AG08396 (cell line): ENCODE results near the gene ZXDC.

Experiments
- DNase-seq: peaks from one replicate; pipeline ENCODE4 v3.0.0; 2012; ENCODE audit warnings: low spot score, mixed read lengths

ZXDC gene

DNA sequence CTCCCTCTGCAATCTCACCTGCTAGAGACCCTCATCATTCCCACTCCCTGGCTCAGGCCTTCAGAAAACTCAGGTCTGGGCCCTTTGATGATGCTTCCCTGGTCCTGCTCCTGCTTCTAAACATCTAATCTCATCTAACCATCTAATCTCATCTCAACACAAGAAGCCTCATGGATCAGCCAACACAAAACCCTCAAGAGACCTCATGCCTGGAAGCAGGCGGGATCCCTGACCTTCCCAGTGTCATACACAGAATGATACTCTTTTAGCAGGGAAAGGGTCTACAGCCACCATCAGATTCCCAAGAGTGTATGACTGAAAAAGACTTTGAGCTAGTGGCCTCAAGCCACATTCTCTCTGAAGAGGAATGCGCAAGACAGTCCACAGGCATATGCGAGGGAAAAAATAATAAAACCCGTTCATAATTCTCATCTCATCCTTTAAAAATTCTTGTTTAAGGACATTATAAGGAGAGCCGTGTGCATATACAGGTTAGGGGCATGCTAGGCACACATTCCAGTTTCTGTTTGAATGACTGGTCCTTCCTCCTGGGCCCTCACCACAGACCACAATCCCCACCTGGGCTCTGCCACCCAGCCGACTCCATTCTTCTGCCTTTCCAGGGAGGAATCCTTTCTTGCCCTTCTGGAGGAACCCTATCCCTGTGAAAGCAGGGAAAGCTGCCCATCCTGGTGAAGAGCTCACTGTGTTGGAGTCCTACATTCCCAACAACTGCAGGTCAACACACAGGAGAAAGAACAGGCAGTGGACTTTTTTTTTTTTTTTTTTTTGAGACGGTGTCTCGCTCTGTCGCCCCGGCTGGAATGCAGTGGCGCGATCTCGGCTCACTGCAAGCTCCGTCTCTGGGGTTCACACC is 2.2 kb downstream of the ZXDC start:
- no peak for DNase-seq

- DNase-seq: peak; percentile 76
Measured at GRCh38 chr3:126472277-126473006, 3.2 kb downstream of the ZXDC start.

DNA sequence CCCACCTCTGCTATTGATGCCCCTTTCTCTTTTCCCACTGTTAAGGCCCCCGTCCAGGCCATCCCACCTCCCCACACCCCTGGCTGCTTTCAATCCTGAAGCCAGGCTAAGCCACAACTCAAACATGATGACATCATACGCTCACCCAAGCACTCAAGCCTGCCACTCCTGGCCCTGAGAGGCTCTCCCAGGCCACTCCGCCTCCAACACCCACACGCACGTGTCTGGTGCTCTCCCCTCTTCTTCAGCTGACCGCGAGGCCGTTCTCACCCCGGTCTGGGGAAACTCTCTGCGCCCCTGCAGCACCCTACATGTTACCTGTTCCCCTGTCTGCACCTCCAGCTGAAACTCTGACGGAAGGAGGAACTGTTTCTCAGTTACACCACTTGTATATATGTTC is 6.2 kb downstream of the ZXDC start:
- DNase-seq: no peak

- DNase-seq: peak; percentile 43
Measured at GRCh38 chr3:126468028-126468891, 7.4 kb downstream of the ZXDC start.

- DNase-seq: no peak
Measured at GRCh38 chr3:126467611-126467955, 8.1 kb downstream of the ZXDC start.

GRCh38 chr3:126466886-126467610 is 8.6 kb downstream of the ZXDC start:
- no peak for DNase-seq

DNA sequence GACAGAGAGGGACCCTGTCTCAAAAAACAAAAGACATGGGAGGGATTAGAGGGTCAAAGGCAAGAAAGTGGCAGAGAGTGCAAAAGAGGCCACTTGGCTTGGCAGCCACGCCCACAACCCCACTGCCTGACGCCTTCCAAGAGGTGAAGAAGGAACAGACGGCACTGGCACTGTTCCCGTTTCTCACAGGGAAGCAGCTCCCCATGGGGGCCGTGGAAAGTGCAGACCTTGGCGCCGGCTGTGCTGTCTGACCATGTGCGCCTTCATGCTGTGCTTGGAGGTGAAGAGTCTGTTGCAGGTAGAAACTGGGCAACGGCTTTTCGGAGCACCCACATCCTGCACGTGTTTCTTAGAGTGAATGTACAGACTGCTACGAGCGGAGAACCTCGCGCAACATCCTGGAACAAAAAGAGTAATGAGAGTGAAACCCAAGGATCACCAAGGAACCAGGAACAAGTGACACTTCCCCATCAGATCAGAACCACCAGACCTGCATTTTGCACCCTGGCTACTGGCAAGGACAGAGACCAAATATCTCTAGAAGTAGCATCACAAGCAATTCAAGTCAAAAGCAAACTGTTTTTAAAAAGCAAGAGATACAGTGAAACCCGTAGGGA is 9.7 kb downstream of the ZXDC start:
- DNase-seq: no peak

- no peak for DNase-seq
Measured at GRCh38 chr3:126464997-126465396, 10.7 kb downstream of the ZXDC start.

DNA sequence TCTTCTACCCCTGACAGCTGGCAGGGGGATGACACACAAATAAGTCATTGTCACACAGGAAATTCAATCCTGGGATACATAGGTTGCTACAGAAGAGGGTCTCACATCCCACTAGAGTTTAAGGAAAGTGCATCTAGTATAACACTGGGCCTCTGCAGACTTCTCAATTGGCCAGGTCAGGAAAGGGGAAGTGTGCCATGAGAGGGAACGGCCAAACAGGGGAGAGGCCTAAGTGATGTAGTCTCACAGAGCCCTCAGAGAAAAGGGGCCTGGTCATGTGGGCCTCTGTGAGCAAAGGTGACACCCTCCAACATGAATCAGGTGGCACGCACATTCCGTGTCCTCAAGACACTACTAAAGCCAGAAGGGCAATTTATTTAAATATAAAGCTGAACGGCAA is 11.2 kb downstream of the ZXDC start:
- no peak for DNase-seq

- DNase-seq: no peak
Measured at GRCh38 chr3:126464093-126464492, 11.6 kb downstream of the ZXDC start.

DNA sequence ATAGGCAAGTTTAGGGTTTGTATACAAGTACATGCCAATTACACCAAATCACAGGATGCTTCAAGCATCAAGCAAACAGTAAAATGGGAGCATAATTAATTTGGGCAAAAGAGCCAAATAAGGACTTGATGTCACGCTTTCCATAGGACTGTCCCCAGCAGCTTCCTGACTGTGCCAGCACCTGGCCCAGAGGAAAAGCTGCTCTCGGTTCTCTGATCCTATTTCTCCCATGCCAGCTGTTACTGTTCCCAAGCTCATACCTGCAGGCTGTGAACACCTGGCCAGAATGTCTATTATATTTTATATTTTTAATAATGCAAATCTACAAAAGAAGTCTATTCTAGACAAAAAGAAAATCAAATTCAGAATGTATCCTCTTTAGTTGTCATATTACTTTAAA is 12.2 kb downstream of the ZXDC start:
- DNase-seq: no peak

- no peak for DNase-seq
Measured at GRCh38 chr3:126461450-126462070, 14.1 kb downstream of the ZXDC start.

DNA sequence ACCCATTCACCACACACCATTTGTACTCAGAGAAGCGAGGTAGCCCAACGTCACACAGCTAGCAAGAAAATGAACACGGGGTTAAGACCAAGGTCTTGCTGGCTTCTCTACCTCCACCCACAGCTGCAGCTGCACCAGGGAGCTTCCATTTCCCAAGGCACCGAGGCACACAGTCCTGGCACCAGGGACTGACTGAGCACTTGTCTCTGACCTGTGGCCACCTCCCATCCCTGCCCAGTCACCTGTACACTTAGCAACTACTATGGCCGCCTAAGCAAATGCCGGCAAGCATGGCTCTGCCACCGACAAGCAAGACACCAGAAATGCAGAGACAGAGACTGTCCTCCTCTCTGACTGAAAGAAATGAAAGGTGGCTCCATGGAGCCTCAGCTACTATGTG is 15.3 kb downstream of the ZXDC start:
- no peak for DNase-seq

- DNase-seq: no peak
Measured at GRCh38 chr3:126459763-126460127, 15.9 kb downstream of the ZXDC start.

DNA sequence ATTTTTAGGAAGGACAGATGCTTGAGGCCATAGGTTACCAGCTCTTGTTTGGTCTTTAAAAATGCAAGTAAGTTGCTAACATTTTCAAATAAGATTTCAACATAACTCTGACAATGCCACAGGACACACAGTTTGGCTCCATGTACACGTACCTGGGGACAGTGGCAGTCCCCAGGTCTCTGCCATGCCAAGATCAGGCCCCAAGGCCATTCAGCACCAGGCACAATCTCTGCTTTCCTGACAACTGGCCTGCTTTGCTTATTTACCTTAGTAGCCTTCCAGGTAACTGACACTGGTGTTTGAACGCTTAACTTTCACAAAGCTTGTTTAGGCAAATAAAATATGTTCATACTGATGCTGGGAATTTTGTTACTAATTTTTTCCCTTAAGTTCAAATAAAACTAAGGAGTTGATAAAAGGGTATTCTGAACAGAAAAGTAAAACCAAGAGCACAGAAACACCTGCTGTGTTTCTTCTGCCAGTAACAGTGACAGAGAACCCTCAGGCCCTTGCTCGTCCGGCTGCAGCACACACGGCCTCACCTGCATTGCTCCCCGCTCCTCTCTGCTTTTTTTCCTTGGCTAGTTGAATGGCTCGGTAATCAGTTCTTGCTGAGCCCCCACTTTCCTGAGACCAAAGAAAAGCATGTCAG is 16.5 kb downstream of the ZXDC start:
- DNase-seq: no peak

- DNase-seq: no peak
Measured at GRCh38 chr3:126456766-126457388, 18.8 kb downstream of the ZXDC start.

DNA sequence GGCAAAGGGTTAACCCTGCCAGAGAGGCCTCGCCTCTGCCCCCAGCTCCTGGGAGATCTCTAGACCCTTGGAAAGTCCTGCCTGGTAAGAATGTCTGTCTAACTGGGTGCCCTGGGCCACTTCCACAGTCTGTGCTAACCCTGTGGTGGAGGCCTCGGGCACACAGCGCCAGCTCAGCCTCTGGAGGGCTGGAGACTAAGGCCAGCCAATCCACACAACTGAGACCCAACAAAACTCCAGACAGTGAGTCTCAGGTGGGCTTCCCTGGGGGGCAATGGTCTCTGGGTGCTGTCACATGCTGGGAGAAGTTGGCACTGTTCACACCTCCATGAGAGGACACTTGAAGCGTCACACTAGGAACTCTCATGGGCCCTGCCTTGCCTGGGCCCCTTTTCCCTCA is 19.5 kb downstream of the ZXDC start:
- DNase-seq: no peak

DNA sequence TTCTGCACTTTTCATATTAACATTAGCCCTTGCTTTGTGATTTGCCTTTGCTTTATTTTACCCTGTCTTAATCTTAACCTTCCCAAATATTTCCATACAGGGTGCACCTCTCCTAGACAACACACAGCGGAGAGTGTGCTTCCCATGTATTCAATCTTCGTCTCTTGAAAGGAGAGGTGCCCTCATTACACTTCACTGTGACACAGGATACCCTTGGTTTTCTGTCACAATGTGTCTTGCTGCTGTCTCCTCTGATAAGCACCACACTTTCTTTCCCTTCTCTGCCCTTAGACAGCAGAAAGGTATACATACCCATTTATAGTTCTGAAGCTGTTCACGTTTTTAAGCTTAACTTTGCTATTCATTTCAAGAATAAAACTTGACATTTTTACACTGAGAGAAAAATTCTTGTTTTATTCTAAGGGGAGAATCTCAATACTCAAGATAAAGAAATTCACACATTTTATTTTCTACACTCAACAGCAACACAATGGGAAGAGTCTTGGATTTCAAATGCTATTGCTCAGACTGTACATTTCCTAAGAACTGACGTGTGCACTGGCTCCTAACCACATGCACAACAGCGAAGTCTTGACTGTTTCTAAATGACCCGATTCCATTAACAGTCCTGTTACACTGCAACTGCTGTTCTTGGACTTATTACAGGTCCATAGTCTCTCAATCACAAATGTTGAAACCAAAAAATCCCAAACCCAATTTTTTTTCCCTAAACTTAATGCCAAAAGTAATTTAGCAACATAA is 21.1 kb downstream of the ZXDC start:
- DNase-seq: no peak

GRCh38 chr3:126454025-126454424 is 21.7 kb downstream of the ZXDC start:
- DNase-seq: no peak
